Stimulated activated CD8-positive, alpha-beta memory T cell treated with anti-CD3 and anti-CD28 coated beads, Interleukin-2, amount 100 ng/mL, for 1 hour (primary cell): ENCODE data around the gene UGT2A2.

Experiments used
- DNase-seq, 2 donors: peaks; one replicate each; pipeline ENCODE4 v3.0.0-alpha.2; 2020; ENCODE audit warnings: low read depth in 2 of 2

The UGT2A2 gene

DNA sequence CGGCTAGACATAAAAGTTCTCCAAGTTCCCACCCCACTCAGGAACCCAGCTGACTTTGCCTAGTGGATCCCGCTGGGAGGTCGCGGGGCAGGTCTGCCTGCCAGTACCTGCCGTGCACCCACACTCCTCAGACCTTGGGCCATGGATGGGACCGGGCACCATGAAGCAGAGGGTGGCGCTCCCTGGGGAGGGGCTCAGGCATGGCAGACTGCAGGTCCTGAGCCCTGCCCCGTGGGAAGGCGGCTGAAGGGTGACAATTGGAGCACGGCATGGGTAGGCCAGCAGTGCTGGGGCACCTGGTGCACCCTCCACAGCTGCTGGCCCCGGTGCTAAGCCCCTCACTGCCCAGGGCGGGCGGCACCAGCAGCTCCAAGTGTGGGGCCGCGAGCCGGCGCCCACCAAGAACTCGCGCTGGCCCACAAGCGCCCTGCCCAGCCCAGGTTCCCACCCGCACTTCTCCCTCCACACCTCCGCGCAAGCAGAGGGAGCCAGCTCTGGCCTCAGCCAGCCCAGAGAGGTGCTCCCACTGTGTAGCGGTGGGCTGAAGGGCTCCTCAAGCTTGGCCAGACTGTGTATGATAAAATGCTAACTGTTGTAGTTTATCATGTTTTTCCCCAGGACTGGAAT lies 63.1 kb downstream of the UGT2A2 start:
- no peak for DNase-seq

DNA sequence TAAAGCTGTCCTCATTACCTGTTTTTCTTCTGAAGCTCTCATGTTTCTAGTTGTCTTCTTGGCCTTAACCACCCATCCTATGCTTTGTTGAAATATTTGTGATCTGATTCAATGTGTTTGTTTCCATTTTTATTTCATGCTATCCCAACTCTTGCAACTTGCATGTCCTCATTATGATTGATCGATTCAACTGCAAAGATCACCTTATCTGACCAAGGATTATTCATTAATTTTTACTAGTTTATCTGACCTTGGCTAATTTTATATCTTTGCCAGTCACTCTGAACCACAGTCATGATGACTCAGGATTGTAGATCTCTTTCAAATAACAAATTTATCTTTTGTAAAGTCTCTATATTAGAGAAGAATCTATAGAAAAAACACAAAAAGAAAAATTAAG lies 70.7 kb downstream of the UGT2A2 start:
- DNase-seq: no peak

DNA sequence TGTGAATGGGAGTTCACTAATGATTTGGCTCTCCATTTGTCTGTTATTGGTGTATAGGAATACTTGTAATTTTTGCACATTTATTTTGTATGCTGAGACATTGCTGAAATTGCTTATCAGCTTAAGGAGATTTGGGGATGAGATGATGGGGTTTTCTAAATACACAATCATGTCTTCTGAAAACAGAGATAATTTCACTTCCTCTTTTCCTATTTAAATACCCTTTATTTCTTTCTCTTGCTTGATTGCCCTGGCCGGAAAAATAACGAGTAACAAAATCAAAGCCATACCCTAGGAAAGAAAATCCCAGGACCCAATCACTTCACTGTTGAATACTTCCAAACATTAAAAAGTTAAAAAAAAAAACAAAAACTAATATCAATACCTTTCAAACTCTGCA lies 76.0 kb downstream of the UGT2A2 start:
- DNase-seq: no peak

DNA sequence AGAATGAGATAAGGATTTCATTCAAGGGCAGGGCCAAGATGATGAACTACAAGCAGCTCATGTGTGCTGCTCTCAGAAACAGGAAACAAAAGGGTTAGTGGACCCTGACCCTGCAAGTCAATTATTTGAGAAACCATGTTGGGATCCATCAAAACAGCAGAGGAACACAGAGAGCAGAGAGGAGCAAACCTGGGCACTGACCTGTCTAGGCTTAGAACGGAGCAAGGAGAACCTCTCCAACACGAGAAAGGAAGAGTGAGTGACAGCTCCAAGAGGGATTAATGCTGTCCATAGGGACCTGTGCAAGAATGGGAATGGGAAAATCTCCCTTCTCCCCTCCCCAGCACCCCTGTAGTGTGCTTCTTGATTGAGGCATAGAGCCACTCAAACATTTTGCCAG lies 89.8 kb downstream of the UGT2A2 start:
- DNase-seq: no peak

DNA sequence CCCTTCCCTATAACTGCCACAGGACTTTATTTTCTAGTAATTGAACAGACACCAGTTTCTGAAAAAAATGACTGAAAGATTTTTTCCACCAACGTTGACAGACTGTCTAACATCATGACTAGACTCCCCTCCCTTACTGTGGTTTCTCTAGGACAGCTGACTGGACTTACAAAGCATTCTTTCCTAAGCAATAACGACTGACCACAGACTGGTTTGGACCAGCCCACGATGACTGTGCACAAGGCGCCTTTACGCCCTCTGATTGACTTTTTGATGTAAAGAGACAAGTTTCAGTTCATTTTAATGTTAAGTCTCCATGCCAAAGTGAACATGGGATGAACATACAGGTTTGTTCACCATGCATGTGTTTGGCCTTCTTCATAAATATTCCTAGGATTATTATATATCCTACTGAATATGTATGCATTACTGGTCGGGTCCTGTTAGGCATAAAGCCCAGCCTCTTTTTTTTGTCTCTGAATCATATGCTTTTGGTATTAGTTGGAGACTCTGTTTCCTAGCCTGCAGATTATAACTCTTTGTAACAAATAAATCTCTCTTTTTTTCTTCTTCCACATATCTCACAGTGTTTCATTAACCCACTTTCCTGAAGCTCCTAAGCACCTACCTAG lies 93.2 kb downstream of the UGT2A2 start:
- no peak for DNase-seq
